GM21528 (cell line): ENCODE data around the gene SNX24.
A peak's percentile ranks its signal among the peaks of the same experiment; 100 is the strongest.

Experiments used
- ATAC-seq: cut with Tn5 transposase; IDR thresholded peaks from one replicate; pipeline ENCODE4 v1.9.1; 2021; ENCODE audit warnings: mild to moderate bottlenecking, moderate library complexity; ENCODE audit not compliant: unreplicated experiment, low FRiP score

Gene SNX24

DNA sequence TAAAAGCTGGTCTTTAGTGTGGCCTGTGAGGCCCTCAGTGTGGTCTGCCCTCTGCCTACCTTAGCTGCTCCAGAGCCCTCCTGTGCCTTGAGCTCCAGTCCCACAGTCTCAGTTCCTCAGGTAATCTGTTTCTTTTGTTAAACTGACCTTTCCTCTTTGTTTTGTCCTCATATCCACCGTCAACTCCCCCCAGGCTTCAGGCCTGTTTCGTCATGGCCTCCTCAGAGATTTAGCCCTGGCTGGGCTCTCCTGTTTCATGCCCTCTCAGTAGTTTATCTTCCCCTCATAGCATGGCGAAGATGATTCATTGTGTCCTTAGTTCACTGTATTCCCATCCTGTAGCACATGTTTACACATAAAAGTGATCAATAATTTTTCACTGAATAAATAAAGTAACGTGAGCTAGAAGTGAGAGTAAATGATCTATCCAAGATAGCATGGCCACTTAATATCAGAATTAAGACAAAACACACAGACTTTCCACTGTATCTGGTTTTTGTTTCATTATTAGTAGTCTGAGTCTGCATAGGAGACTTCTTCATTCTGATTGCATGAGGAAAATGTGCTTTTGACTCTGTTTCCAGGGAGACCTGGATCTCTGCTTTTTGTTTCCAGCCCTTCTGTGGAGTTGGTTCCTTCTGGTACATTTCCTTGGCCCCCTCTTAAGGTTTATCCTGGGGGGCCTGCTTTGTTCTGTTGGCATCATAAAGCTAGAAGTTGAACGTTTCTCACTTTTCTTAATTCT, 70.5 kb downstream of the SNX24 start:
- peak; percentile 90 for ATAC-seq

DNA sequence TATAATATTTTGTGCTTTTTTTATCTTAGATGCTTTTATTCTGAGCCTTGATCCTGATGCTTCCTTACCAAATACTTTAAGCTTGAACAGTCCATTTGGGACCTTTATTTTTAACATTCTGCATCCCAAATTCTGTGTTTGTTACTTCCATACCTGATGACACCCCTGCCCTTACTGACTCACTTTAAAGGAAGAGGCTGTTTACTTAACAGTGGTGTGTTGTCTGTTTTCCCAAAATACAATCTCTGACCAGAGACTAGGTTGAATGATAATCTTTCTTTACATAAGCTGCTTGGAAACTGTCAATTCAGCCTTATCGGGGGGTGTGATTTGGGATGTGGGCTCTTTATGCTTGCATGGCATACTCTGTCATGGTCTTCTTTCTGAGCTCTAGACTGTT, 71.1 kb downstream of the SNX24 start:
- no peak for ATAC-seq

DNA sequence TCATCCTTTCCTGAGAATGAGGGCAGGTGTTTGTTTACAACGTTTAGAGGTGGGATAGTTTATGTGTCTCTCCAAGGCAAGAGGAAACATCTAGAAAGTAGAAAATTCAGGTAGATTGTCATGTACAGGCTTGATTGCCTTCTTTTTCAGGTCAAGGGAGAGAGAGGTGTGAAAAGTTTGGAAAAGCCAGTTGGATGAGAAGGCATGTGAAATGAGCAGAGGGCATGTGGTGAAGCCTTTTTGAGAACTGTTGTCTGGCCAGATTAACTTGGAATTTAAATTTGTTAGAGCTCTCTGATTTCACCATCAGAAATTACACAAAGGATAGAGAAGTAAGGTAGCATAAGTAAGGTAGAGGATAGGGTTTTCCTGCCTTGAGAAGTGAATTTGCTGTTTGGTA, 74.6 kb downstream of the SNX24 start:
- ATAC-seq = no peak

DNA sequence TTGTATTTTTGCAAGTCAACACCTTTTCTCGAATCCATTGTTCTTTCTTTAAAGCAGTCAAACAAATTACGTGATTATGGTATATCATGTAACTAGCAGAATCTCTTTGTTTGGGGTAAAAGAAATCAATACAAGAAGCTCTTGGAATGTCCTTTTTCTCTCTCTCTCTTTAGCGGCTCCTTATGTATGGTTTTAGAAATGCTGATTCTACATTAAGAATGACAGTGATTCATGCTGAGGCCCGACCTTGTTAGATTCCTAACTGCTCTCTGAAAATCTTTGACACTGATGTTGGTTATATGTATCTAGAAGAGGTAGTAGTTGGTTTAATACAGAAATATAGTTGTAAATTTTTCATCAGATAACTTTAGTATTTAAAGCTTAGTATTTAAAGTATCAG, 76.4 kb downstream of the SNX24 start:
- no peak for ATAC-seq

DNA sequence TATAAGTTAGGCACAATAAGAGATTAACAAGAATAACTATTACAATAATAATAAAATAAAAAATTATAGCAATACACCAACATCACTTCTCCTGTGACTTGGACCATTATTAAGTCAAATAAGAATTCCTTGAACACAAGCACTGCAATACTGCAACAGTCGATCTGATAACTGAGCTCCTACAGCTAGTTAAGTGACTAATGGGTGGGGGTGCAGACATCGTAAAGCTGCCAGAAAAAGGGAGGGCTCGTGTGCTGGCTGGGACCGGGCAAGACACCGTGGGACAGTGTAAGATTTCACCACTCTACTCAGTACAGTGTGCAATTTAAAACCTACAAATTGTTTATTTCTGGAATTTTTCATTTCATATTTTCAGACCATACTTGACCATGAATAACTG, 78.8 kb downstream of the SNX24 start:
- no peak for ATAC-seq

DNA sequence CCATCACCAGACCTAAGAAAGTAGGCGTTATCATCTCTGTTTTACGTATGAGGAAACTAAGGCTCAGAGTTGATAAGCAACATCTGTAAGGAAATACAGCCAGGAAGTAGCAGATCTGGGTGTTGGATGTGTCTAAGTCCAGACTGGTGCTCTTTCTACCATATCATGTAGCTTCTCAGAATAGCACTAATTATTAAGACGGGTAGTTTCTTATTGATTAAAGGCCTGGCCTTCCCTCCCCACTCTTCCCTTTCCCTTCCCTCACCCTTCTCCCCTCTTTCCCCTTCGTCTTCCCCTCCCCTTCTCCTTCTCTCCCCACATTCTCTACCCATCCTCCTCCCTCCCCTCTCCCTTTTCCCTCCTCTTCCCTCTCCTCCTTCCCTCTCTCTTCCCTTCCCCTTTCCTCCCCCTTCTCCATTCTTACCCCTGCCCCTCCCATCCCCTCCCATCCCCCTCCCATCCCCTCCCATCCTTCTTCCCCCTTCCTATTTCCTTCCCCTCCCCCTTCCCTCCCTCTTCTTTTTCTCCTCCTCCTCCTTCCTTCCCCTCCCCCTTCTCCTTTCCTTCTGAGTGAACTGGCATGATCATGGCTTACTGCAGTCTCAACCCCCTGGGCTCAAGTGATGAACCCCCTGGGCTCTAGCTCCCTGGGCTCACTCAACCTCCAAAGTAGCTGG, 79.4 kb downstream of the SNX24 start:
- no peak for ATAC-seq

DNA sequence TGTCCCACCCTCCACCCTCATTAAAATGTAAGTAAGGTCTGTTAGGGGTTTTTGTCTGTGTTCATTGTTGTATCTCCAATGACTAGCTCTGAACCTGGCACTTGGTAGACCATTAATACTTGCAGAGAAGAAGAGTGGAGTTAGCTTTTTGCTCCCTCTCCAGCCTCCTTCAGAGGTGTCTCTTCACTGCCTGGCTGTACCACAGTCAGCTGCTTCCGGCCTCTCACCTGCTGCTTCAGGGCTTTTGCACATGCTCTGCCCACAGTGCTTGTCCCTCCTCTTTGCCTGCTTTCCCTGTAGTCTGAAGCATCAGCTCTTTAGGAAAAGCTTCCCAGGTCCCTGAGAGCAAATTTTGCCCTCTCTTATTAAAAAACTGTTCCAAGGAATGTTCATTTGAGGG, 83.6 kb downstream of the SNX24 start:
- no peak for ATAC-seq

DNA sequence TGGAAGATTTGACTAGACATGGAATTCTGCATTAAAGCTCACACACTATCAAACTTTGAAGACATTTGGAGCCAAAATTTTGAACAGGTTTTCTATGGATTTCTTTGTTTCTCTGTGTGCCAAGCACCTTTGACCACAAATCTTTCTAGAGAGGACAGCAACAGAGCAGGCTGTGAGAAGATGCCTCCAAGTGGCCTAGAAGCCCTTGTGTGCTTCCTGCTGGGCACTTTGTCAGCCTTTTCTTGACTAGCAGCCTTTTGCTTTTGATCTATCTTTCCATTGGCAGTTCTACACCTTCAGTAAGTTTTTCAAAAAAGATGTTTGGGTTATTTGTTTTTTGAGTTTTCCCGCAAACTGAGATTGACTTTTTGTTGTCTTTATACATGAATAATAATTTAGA, 84.6 kb downstream of the SNX24 start:
- no peak for ATAC-seq

DNA sequence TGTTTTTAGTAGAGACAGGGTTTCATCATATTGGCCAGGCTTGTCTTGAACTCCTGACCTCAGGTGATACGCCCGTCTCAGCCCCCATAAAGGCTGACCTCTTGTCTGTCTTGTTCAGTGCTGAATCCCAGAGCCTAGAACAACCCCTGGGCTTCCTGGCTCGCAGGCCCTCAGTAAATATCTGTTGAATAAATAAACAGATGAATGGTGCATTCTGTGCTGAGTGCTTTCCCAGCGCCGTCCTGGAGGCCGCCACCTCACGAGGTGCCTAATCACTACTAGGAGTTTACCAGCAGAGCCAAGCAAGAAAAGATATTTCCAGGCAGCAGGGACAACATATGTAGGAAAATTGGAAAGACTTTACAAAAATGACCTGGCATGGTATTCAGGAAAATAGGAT, 88.5 kb downstream of the SNX24 start:
- ATAC-seq = no peak

DNA sequence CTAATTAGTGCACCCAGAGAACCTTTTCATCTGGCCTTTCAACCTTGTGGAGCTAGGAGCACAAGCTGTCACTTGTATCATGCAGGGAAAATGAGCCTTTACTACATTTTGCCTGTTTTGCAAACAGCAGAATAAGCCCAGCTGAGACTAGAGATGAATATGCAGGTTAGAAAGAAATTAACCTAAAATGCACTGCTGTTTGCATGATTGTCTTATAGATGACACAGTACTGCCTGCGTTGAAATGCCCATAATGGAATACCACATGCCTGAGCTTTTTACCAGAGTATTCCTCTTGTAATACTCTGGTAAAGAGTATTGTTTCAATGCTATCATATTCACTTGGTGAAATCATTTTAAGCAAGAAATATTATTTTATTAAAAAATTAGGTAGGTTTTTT, 90.7 kb downstream of the SNX24 start:
- no peak for ATAC-seq

DNA sequence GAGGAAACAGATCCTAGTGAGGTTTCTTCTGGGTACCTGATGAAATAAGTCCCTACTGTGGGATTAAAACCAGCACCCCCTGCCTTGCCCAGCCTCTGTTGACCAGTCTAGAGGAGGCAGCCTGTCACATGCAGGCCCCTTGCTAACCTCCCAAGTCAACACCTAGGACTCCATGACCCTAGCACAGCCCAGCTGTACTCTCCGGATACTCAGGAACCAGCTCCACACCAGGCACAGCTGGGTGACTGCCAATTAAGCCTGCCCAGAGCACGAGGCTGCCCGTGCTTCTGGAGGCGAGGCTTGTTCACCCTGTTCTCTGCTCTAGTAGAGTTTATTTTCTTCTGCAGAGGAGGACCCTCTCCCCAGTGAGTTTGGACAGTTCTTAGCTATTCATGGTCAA, 92.5 kb downstream of the SNX24 start:
- no peak for ATAC-seq

DNA sequence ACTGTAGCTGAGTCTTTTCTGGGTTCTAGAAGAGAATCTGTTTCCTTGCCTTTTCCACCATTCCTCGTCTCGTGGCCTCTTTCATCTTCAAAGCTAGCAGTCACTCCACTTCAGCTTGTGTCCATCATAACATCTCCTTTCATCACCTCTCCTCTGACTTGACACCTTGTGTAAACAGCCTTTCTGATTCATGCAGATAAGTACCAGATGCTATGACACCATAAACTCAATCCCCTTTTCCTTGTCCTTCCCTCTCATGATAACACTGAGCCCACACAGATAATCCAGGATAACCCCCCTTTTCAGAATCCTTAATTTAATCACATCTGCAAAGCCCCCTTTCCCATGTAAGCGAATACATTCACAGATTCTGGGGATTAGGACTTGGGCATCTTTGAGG, 95.5 kb downstream of the SNX24 start:
- no peak for ATAC-seq

DNA sequence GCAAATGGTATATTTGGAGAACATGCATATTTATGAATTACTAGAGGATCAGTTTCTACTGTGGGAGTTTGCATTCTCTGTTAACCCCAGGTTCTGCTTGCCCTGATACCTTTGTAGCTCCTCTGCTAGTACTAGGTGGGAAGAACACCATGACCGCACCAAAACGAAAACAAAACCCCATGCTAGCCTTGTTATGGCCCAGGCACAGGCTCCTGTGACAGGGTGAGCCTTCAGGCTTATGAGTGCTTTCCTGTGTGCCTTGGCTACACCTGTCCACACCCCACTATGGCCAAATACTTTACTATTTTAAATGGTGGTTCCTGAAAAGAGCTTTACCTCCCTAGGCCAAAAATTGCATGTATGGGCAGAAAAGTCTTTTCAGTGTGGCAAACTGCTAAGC, 96.3 kb downstream of the SNX24 start:
- no peak for ATAC-seq

DNA sequence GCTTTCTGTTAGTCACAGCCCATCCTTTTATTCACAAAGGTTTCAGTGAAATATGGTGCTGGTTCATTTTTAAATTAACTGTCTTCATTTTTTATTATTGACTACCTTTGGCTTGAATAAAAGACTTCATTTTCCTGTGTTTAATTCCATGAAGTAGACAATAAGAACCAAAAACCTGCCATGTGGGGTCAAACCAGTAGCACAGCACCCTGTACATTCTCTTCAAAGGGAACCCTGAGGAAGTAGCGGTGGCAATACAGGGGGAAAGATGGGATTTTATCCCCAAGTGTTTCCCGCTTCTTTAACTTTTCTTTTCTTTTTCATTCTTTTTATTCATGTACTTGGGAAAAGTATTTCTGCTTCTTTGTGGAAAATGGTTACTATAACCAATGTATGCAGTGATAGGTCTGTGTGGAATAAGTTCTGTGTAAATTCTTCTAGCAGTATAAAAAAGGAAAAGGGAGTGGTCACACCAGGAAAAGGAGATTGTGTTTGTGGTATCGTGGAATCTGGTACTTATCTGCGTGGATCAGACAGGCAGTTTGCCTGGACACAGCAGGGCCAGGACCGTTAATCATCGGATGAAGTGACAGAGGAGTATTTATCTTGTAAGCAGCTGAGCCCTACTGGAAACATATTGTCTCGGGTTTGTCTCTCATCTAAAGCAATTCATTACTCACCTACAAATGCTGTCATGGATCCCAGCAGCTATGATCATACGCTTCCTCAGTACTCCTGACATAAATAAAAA, 96.9 kb downstream of the SNX24 start:
- ATAC-seq = no peak

DNA sequence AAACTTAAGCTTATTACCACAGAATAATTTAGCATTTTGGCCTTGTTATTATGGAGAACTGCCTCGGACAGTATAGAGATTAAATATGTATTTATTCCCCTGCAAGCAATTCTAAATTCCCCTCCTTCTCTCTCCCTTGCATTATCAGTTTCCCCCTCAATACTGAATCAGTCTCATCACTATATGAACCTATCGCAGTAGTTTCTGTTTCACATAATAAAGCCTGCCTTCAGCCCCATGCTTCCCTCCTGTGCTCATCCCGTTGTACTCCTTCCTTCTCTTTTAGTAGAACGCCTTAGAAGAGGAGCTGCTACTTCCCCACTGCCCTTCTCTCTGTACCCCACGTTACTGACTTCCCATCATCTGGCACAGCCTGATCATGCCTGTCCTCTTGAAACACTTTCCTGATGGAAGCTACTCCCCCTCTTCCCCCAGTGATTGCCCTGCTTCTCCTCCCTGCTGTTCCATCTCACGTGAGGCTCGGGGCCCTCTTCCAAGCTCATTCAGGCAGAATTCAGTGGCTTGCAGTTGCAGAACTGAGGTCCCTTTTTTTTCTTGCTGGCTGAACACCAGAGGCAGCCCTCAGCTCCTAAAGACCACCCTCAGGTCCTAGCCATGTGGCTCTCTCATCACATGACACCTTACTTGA, 97.8 kb downstream of the SNX24 start:
- no peak for ATAC-seq

DNA sequence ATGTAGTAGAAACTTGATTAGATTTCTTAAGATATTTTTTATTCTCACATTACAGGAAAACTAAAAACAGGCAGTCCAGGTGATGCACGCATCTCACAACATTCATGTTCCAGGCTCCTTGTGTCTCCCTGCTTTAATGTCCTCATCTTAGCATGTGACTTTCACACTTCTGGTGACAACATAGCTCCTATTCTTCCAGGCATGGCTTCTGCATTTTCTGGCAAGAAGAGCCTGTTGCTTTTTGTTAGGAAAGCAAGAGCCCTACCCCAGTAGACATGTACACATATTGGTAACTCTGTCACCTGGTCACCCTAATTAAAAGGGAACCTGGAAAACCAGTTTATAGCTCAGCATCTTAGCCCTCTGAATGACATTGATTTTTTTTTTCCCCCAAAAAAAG, 98.6 kb downstream of the SNX24 start:
- no peak for ATAC-seq

DNA sequence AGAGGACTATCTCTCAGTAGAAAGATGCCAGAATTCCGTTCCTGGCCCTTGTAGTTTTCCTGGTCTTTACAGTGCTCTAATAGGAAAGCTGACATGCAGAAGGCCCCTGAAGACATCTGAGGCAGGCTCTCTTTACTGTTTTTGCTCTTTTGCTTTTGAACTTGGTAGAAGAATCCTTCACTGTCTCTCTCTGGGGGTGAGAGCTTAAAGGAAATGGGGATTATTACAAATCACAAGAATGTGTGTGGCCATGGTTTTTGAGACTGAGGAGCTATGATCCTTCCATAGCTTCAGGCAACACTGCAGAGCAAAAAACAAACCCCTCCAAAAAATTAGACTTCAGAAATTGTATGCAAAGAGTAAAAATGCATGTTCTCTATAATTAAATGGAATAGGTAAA, 102.0 kb downstream of the SNX24 start:
- no peak for ATAC-seq

DNA sequence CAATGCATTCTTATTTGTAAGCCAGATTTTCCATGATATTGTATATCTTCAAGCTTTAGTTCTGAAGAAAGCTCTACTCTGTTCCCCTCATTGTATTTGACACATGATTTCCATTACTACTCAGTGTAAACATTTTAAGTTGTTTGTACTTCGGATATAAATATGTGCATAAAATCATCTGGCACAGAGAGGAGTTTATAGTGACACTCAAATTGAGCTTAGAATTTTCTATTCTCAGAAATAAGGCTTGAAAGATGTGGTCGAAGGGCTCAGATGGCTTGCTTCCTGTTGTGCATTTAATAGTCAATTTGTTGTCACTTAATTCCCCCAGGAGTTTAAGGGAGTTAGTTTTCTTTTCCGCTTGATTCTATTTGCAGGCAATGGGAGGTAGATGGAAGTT, 102.4 kb downstream of the SNX24 start:
- no peak for ATAC-seq

DNA sequence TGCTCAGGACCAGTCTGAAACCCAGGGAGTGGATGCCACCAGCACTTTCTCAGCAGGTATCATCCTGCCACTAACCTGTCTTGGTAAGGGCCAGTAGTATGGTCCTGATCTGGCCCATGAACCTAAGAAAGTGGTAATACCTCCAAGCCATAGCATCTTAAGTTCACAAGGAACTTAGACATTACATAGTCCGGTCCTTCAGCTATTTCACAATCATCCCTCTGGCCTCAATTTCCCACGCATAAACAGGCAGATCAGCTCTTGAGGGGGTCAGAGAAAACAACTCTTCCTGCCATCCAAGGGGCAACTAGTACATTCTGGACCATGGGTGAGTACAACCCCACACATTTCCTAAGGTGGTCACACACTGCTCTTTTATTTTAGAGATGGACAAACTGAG, 102.9 kb downstream of the SNX24 start:
- no peak for ATAC-seq

DNA sequence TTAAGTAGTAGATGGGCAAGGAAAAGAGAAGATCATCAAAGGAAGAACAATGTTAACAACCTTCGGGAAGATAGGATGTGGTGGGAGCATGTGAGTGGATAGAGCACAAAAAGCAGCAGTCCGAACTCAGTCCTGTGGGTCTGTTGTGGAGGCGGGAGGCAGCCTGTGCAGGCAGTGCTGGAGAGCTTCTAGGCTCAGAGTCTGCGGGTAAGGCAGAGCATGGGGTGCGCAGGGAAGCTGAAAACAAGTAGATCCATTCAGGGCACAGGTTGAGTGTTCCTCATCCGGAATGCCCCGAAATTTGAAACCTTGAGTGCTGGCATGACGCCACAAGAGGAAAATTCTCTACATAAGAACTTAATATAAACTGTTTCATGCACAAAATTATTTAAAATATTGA, 106.2 kb downstream of the SNX24 start:
- no peak for ATAC-seq

DNA sequence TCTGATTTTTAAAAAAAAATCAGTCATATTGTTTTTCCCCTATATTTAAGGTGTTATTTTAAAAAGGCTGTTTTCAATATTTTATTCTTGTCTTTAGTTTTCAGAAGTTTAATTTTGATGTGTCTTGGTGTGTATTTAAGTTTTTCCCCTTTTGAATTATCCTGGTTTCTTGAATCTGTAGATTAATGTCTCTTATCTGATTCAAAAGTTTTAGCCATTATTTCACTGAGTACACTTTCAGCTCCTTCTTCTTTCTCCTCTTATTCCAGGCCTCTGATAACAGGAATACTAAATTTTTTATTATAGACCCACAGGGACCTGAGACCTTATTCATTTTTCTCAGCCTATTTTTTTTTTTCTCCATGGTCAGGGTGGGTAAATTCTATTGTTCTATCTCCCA, 109.3 kb downstream of the SNX24 start:
- no peak for ATAC-seq
